ENCODE measurements around the gene SLC2A6. TPM values are rescaled to one million over a fixed set of nuclear protein-coding genes. Genes with fewer than 3 reads are reported as not detected.

The SLC2A6 gene
- total RNA-seq, 1 experiment from 2014 or later = 16.6 TPM

GRCh38 chr9:133477992-133478850, 678 bp downstream of the SLC2A6 start:
- peak; percentile 31 for DNase-seq (ENCODE audit: low read depth)

GRCh38 chr9:133477461-133477860, 1.4 kb downstream of the SLC2A6 start:
- no peak for DNase-seq (ENCODE audit: low read depth)

- no peak for DNase-seq (ENCODE audit: low read depth)
Observed at GRCh38 chr9:133476941-133477340, 2.0 kb downstream of the SLC2A6 start.

DNA sequence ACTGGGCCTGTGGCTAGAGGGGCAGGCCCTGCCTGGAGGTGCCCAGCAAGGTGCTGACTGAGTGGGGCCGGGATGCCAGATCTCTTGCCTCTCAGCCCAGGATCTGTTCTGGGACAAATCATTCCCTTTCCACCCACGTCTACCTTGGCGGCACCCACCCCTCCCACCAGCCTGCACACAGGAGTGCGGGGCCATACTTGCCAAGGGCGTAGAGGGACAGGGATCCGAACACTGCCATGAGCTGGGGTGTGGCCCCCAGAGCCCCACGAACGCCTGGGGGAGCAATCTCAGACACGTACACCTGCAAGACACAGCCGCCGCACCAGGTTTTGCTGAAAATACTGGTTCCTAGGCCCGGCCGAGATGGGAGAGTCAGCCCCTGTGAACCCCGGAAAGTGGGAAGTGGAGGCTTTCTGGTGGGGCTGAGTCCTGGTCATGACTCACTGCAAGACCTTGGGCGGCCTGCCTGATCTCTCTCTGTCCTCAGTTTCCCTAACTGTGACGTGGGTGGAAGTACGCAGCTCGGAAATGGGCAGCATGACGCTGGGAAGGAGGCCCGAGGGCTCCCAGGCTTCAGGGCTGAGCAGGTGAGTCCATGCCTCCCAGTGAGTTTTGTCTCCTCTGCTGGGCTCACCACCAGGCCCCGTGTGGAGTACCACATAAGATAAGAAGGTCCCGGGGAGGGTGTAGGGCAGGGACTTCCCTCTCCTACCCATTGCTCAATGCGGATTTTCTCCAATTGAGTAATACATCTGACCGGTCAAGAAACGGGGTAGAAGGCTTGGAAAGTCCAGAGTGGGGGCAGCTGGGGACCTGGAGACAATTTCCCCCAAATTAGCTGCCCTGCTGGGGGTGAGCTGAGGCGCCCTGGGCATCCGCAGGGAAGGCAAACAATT, 2.6 kb downstream of the SLC2A6 start:
- no peak for DNase-seq (ENCODE audit: low read depth)

GRCh38 chr9:133475292-133476012, 3.4 kb downstream of the SLC2A6 start:
- DNase-seq (ENCODE audit: low read depth) = no peak

DNA sequence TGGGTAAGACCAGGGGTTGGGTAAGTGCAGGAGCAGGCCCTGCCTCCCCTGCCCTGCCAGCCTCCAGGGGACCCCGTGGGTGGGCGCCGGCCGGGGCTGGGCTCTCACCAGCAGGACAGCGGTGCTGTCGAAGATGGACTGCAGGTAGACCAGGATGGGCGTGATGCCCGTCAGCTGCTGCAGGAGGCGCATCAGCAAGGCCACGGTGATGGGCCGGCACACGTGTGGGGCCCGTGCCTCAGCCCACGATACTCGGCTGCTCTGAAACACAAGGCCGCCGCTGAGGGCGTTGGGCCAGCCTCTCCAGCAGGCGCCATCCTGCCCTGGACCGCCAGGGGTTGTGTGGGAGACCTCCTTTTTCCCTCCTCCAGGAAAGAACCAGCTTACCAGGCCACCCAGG, 4.0 kb downstream of the SLC2A6 start:
- no peak for DNase-seq (ENCODE audit: low read depth)

DNA sequence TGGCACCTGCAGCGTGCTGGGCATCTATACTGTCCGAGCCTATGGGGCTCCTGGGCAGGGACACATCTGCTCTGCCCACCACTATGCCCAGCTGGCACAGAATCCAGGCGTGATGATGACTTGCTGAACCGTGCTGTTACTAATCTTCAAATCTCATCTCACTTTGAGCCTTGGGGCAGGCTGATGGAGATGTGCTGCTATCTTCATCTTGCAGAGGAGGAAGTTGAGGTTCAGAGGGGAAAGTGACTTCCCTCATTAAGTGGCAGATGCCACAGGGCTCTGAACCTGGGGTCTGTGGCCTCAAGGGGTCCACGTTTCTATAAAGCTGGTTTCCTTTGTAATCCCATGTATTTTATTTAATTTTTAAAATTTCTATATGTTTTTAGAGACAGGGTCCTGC, 4.7 kb downstream of the SLC2A6 start:
- no peak for DNase-seq (ENCODE audit: low read depth)

DNA sequence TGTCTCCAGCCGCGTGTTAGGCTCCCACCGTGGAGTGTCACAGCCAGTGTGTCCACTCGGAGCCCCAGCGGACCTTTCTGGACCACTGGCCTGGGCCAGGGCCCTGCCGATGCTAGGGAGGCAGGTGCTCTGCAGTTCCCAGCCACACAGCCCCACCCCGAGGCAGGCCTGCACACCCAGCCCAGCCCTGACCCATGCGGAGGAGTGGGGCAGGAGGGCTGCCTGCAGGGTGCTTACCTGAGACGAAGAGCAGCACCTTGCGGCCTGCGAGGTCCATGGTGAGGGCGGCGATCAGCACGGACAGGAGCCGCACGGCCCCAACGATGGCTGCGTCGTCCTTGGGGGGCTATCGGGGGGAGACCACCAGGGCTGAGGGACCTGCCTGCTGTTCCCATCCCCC, 5.2 kb downstream of the SLC2A6 start:
- DNase-seq (ENCODE audit: low read depth) = no peak

DNA sequence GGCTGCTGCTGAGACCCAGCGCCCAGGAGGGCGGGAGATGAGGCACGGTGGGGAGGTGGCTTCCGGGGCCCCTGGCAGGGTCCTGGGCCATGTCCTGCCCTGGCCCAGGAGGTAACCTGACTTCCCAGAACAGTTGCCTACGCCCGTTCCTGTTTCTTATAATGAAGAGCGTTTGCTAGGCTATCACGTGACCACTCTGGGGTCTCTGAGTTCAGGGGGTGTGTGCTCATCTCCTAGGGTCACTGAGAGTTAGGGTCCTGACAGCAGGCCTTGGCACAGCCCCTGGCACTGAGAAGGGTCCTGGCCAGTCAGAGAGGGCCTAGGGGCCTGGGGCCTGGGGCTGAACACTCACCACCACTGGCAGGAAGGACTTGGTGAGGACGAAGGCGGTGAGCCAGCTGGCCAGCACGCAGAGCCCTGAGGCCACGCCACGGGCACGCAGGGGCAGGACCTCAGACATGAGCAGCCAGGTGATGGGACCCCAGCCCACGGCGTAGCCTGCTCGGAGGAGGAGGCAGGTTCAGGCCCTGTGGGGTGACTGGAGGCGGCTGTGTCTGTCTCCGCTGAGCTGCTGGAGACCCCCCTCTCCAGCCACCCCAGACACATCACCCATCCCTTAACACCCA, 6.0 kb downstream of the SLC2A6 start:
- no peak for DNase-seq (ENCODE audit: low read depth)

- no peak for DNase-seq (ENCODE audit: low read depth)
Observed at GRCh38 chr9:133472277-133472645, 6.6 kb downstream of the SLC2A6 start.

DNA sequence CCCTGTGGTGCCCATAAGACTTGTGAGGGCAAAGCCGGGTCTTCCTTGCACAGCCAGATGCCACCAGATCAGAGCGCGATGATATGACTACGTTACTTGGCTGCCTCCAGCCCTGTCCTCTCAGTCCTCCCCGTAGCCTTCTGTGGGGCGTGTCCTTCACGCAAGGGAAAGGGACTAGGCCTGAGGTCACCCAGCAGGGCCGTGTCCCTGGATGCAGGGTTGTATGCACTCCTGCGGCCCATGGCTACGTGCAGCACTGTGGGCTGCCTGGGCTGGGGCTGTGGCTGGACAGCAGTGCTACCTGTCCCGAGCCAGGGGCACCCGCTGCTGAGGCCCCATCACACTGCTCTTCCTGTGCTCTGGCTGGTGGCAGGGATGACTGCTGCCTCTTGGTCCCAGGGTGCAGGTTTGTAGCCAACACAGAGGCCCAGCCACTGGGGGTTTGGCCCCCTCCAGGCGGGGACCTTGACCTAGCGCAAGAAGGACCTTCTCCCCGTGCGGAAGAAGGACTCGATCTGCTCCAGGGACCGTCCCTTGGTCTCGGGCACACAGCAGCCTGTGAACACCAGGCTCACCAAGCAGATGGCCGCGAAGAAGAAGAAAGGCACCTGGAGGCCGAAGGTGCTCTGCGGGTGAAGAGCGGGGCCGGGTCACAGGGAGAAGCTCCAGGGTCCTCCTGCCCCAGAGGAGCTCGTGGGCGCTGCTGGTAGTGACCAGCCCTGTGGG, 7.2 kb downstream of the SLC2A6 start:
- no peak for DNase-seq (ENCODE audit: low read depth)

DNA sequence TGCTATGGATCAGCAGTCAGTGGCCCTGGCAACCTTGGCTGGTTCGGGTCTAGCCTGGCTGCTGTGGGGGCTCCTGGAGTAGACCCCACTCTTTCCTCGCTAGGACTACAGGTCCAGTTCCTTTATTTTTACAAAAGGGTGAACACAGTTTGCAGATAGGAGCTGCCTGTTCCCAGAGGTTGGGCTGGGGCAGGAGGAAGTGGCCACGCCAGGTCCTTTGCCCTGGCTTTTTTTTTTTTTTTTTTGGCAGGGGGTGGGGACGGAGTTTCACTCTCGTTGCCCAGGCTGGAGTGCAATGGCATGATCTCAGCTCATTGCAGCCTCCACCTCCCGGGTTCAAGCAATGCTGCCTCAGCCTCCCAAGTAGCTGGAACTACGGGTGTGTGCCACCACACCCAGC, 7.9 kb downstream of the SLC2A6 start:
- no peak for DNase-seq (ENCODE audit: low read depth)

- no peak for DNase-seq (ENCODE audit: low read depth)
Observed at GRCh38 chr9:133470427-133470924, 8.4 kb downstream of the SLC2A6 start.

GRCh38 chr9:133468777-133469421, 10.0 kb downstream of the SLC2A6 start:
- DNase-seq (ENCODE audit: low read depth) = no peak

DNA sequence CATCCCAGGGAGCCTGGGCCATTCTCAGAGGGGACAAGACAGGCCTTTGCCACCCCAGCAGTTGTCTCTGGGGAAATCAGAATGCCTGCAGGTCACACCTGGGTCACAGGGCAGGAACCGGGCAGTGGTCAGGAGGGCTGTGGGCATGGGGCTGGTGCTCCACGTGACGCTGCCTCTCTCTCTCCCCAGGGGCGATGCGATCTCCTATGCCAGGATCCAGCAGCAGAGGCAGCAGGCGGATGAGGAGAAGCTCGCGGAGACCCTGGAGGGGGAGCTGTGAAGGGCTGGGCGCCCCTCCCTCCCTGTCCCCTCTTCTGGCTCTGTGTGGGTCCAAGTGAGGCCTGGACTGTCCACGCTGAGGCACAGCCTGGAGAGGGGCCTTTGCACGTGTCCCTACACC, 10.5 kb downstream of the SLC2A6 start:
- DNase-seq (ENCODE audit: low read depth) = no peak

GRCh38 chr9:133467101-133467500, 11.8 kb downstream of the SLC2A6 start:
- no peak for DNase-seq (ENCODE audit: low read depth)

DNA sequence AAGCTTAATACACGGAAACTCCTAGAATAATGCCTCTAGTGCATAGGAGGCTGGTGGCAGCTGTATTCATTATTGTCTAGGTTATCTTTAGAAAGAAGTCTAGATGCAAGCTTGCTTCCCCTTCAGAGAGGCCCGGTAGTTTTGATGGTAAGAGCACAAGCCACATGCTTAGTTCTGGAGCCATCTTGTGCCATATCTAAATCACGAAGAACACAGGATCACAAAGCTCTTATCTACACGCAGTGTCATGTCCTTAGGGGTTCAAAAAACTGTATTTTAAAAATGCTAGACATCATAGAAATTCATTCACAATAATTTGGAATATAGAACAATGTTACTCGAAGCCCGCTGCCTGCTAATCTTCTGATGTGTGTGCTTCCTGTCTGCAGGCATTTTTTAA, 12.9 kb downstream of the SLC2A6 start:
- no peak for DNase-seq (ENCODE audit: low read depth)

- DNase-seq (ENCODE audit: low read depth) = no peak
Observed at GRCh38 chr9:133464638-133465037, 14.3 kb downstream of the SLC2A6 start.

GRCh38 chr9:133463864-133464615, 14.9 kb downstream of the SLC2A6 start:
- no peak for DNase-seq (ENCODE audit: low read depth)
